ES-I3 (cell line): ENCODE measurements around the gene WT1.
"Not testable (repeated sequence)": the region's sequence is repeated elsewhere in the genome, so short reads cannot be mapped to it uniquely, and the experiment has no call there.

ENCODE experiments used
- H3K36me3 ChIP-seq: 2 replicates; pipeline ENCODE4 v1.6.1; 2013; ENCODE audit warnings: mild to moderate bottlenecking, low read length, control low read depth, moderate library complexity; ENCODE audit not compliant: insufficient read depth
- H3K4me1 ChIP-seq: 2 replicates; pipeline ENCODE4 v1.6.1; 2013; ENCODE audit warnings: mild to moderate bottlenecking, control low read depth, low read length; ENCODE audit not compliant: insufficient read depth
- H3K9ac ChIP-seq: 2 replicates; pipeline ENCODE4 v1.6.1; 2013; ENCODE audit warnings: low read depth, mild to moderate bottlenecking, low read length, moderate library complexity
- H3K9me3 ChIP-seq: 2 replicates; pipeline ENCODE4 v1.6.1; 2013; ENCODE audit warnings: mild to moderate bottlenecking, low read length, moderate library complexity; ENCODE audit not compliant: control insufficient read depth, insufficient read depth

Gene WT1

GRCh38 chr11:32375826-32376225 is 59.5 kb downstream of the WT1 start:
- Histone ChIP-seq H3K4me1 (no peaks in the 10 kb centered on the region), H3K36me3 (no peaks in the 10 kb centered on the region), H3K9ac (no peak overlapping the region), H3K9me3 (peaks cover 2% of the 10 kb centered on the region; the same call in 1 of the 2 replicates)

- H3K4me1 ChIP-seq, result no peaks in the 10 kb centered on the region
- H3K9ac ChIP-seq, result no peak overlapping the region
- H3K9me3 ChIP-seq, result peaks cover 3% of the 10 kb centered on the region; the same call in 1 of the 2 replicates
- H3K36me3 ChIP-seq, result no peaks in the 10 kb centered on the region
Observed at GRCh38 chr11:32374261-32374711, 61.1 kb downstream of the WT1 start.

DNA sequence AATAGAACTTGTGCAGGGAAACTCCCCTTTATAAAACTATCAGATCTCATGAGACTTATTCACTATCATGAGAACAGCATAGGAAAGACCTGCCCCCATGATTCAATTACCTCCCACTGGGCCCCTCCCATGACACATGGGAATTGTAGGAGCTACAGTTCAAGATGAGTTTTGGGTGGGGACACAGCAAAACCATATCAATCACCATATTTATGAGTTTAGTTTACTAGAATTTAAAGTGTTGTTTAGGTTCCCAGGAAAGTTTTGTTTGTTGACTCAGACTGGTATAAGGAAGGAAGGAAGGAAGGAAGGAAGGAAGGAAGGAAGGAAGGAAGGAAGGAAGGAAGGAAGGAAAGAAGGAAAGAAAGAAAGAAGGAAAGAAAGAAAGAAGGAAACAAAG is 65.4 kb downstream of the WT1 start:
- H3K9ac ChIP-seq, H3K9me3 ChIP-seq, H3K4me1 ChIP-seq, H3K36me3 ChIP-seq: not testable (repeated sequence)

- H3K9ac ChIP-seq, result no peak overlapping the region
- H3K9me3 ChIP-seq, result peaks cover 7% of the 10 kb centered on the region
- H3K4me1 ChIP-seq, result no peaks in the 10 kb centered on the region
- no peaks in the 10 kb centered on the region for H3K36me3 ChIP-seq
Observed at GRCh38 chr11:32366666-32367065, 68.7 kb downstream of the WT1 start.

GRCh38 chr11:32365192-32365591 is 70.1 kb downstream of the WT1 start:
- no peak overlapping the region for H3K9ac ChIP-seq
- H3K4me1 ChIP-seq, result no peaks in the 10 kb centered on the region
- peaks cover 4% of the 10 kb centered on the region for H3K9me3 ChIP-seq
- no peaks in the 10 kb centered on the region for H3K36me3 ChIP-seq

DNA sequence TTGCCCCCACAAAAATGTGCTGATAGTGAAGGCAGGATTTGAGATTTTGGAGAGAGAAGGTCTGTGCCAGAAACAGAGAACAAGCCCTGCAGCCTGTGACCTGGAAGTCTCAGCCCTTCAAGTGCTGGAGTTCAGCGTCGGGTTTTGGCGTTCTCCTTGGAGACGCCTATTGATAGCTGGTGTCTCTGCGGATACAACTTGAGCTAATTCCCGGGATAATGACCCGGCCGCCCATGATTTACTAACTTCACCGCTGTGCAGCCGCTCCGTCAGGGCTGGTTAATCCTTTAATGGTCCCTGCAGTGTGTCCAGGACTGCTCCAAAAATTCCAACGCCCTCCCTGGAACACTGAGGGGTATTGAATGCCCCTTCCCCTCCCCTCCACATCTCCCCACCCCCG is 76.6 kb downstream of the WT1 start:
- Histone ChIP-seq H3K36me3 (no peaks in the 10 kb centered on the region), H3K9me3 (no peaks in the 10 kb centered on the region), H3K4me1 (no peaks in the 10 kb centered on the region), H3K9ac (no peak overlapping the region)

GRCh38 chr11:32353884-32354283 is 81.5 kb downstream of the WT1 start:
- Histone ChIP-seq H3K36me3 (no peaks in the 10 kb centered on the region), H3K9me3 (no peaks in the 10 kb centered on the region), H3K9ac (no peak overlapping the region), H3K4me1 (no peaks in the 10 kb centered on the region)

- H3K36me3 ChIP-seq, result no peaks in the 10 kb centered on the region
Observed at GRCh38 chr11:32348502-32348901, 86.8 kb downstream of the WT1 start.

DNA sequence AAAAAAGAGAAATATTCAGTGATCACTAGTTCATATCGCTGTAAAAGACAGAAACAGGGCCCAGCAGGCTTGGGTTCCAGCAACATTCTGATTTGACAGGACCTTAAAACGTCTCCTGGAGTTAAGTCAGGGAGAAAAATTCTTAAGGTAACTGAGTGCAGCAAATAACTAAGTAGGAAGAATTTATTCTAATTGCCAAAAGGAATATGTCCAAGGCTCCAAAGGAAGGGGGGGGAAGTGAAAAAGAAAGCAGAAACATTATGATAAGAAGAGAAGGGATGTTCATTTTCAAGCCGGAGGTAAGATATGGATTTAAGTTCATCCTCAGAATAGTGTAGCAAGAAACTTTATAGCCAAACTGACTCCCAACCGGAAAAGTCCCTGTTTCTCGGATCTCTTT is 90.4 kb downstream of the WT1 start:
- H3K9me3 ChIP-seq, result no peaks in the 10 kb centered on the region
- no peak overlapping the region for H3K9ac ChIP-seq

More at GRCh38 chr11:32348502-32348901, 86.8 kb downstream of the WT1 start:
- no peaks in the 10 kb centered on the region for H3K9me3 ChIP-seq
- H3K9ac ChIP-seq, result no peak overlapping the region
- no peaks in the 10 kb centered on the region for H3K4me1 ChIP-seq

DNA sequence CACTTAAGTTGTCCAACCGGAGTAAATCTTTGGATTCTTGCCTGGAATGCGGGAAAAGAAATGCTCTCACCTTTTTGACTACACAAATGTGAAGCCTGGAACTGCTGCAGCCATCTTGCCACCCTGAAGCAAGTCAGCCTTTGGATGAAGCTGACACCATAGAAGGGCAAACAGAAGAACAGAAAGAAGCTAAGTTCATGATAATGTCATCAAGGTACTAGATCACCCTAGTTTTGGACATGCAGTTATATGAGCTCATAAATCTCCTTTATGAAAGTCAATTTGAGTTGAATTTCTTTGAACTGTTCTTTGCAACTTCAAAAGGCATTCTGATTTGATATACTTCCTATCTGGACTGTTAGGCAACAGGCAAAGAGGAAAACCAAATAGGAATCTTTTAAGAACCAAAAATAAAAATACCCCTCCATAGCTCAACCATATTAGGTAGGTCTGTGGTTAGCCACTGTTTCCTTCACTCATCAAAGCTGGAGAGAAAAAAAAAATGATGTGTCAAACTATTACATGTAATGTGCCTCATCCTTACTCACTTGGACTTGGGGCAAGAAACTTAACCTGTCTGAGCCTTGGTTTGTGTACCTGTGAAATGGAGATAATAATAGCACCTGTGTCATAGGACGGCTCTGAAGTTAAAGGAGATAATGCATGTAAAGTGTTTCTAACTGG is 91.9 kb downstream of the WT1 start:
- Histone ChIP-seq H3K4me1 (no peaks in the 10 kb centered on the region), H3K9me3 (no peaks in the 10 kb centered on the region), H3K36me3 (no peaks in the 10 kb centered on the region), H3K9ac (no peak overlapping the region)

More for the DNA sequence above, 90.4 kb downstream of the WT1 start:
- Histone ChIP-seq H3K4me1 (no peaks in the 10 kb centered on the region), H3K36me3 (no peaks in the 10 kb centered on the region)

DNA sequence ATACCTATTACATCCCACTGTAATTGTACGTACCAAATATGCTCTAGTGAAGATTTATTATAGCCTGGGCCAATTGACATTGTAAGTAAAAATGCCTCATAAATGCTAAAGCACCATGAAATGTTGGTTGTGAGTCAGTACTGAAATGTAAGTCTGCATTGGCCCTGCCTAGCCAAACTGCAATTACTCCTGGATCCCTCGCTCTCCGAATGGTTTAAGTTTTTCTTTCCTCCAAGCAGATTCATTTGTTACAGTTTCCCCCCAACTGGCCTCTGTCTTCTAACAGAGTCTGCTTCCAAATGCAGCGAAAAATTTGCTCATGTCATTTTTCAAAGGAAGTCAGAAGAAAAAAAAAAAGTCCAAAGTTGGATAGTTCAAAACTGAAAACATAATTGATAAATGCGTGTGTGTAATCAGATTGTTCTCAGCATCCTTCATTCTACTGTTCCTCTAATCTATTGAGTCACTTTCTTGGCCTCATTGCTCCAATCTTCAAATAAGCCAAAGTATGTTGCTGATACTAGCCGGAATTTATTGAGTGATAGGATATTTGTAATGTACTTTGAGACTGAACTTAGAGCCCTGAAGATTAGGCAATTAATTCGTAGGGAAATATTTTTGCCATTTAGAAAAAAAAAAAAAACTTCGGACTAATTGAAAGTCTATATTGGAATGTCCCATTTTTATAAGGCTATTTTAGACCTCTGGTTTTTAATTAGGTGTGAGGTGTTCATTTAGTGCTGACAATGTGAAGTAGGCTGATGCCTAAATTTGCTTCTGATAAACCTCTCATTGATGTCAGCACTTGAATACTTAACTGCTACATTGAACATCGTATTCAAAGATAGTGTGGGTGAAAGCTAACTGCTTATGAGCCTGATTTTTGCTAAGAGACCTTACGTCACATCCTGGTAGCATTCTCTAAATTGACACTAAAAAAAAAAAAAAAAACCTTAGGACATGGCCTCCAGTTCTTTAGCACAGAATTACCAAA is 93.4 kb downstream of the WT1 start:
- Histone ChIP-seq H3K9me3 (no peaks in the 10 kb centered on the region), H3K9ac (no peak overlapping the region), H3K36me3 (no peaks in the 10 kb centered on the region), H3K4me1 (no peaks in the 10 kb centered on the region)

DNA sequence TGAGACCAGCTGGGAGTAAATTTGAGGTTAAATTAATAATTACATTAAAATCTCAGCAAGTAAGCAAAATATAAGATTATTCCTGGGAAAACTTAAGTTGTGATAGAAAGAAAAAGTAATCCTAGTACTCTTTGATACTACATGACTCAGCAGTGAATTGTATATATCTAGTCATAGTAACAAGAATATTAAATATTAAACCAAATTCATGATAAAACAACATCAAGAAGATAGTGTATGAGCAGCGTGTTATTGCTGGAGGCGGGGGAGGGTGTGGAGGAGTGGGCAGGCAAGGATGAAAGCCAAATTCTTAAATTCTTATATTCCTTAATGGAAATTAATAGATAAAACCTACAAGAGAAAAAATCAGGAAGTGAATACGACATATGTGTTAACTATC is 95.2 kb downstream of the WT1 start:
- H3K36me3 ChIP-seq, result no peaks in the 10 kb centered on the region
- no peaks in the 10 kb centered on the region for H3K4me1 ChIP-seq
- H3K9ac ChIP-seq, result no peak overlapping the region
- peaks cover 5% of the 10 kb centered on the region; the same call in 1 of the 2 replicates for H3K9me3 ChIP-seq
